H9 (cell line): ENCODE data around the gene C1orf116. TPM values are rescaled to one million over a fixed set of nuclear protein-coding genes. Genes with fewer than 3 reads are reported as not detected.

Experiments used
- DNase-seq: peaks from one replicate; pipeline ENCODE4 v3.0.0-alpha.2; 2017
- H2AFZ ChIP-seq: one replicate; pipeline ENCODE4 v1.6.1; 2013; ENCODE audit warnings: mild to moderate bottlenecking, low read length, control low read depth, moderate library complexity
- H2AK5ac ChIP-seq: 2 replicates; pipeline ENCODE4 v1.6.1; 2013; ENCODE audit warnings: low read length, control low read depth, mixed read lengths; ENCODE audit not compliant: insufficient read length
- H2BK120ac ChIP-seq: one replicate; pipeline ENCODE4 v1.6.1; 2013; ENCODE audit warnings: low read depth, mild to moderate bottlenecking, low read length, control low read depth, inconsistent platforms; ENCODE audit not compliant: poor library complexity, severe bottlenecking
- H2BK12ac ChIP-seq: 2 replicates; pipeline ENCODE4 v1.6.1; 2013; ENCODE audit warnings: low read length, control low read depth, mixed read lengths, low read depth; ENCODE audit not compliant: insufficient read length
- H2BK15ac ChIP-seq: 2 replicates; pipeline ENCODE4 v1.6.1; 2013; ENCODE audit warnings: low read depth, low read length, control low read depth
- H2BK20ac ChIP-seq: one replicate; pipeline ENCODE4 v1.6.1; 2013; ENCODE audit warnings: low read depth, mild to moderate bottlenecking, low read length, control low read depth, inconsistent platforms; ENCODE audit not compliant: poor library complexity, severe bottlenecking
- H2BK5ac ChIP-seq: 2 replicates; pipeline ENCODE4 v1.6.1; 2013; ENCODE audit warnings: low read length, control low read depth, mixed read lengths; ENCODE audit not compliant: insufficient read length
- H3K14ac ChIP-seq: 2 replicates; pipeline ENCODE4 v1.6.1; 2013; ENCODE audit warnings: low read length, control low read depth; ENCODE audit not compliant: insufficient read depth
- H3K18ac ChIP-seq: 2 replicates; pipeline ENCODE4 v1.6.1; 2013; ENCODE audit warnings: low read depth, mild to moderate bottlenecking, mixed read lengths, low read length, control low read depth; ENCODE audit not compliant: insufficient read length
- H3K23ac ChIP-seq: 2 replicates; pipeline ENCODE4 v1.6.1; 2013; ENCODE audit warnings: low read length, control low read depth, mixed read lengths, low read depth; ENCODE audit not compliant: insufficient read length
- H3K23me2 ChIP-seq: 2 replicates; pipeline ENCODE4 v1.6.1; 2013; ENCODE audit warnings: low read depth, mild to moderate bottlenecking, mixed read lengths, low read length, control low read depth; ENCODE audit not compliant: insufficient read length, poor library complexity, severe bottlenecking
- H3K27ac ChIP-seq: 2 replicates; pipeline ENCODE4 v1.5.1; 2013; ENCODE audit warnings: low read length, control low read depth, mixed read lengths, low read depth; ENCODE audit not compliant: insufficient read length
- H3K27me3 ChIP-seq: 2 replicates; pipeline ENCODE4 v1.6.1; 2013; ENCODE audit warnings: low read length, control low read depth, inconsistent platforms; ENCODE audit not compliant: insufficient read depth
- H3K4ac ChIP-seq: 2 replicates; pipeline ENCODE4 v1.6.1; 2013; ENCODE audit warnings: low read depth, mild to moderate bottlenecking, control low read depth, inconsistent platforms, low read length, moderate library complexity
- H3K4me1 ChIP-seq: 2 replicates; pipeline ENCODE4 v1.6.1; 2013; ENCODE audit warnings: low read length, control low read depth, inconsistent platforms; ENCODE audit not compliant: insufficient read depth
- H3K4me2 ChIP-seq: 2 replicates; pipeline ENCODE4 v1.6.1; 2013; ENCODE audit warnings: low read length, control low read depth, mixed read lengths; ENCODE audit not compliant: insufficient read length, insufficient read depth
- H3K56ac ChIP-seq: 2 replicates; pipeline ENCODE4 v1.6.1; 2013; ENCODE audit warnings: low read depth, mild to moderate bottlenecking, mixed read lengths, low read length, control low read depth; ENCODE audit not compliant: insufficient read length
- H3K79me1 ChIP-seq: 2 replicates; pipeline ENCODE4 v1.6.1; 2013; ENCODE audit warnings: low read depth, mild to moderate bottlenecking, moderate library complexity, low read length, control low read depth, inconsistent platforms; ENCODE audit not compliant: insufficient read depth, poor library complexity, severe bottlenecking
- H3K79me2 ChIP-seq: 2 replicates; pipeline ENCODE4 v1.6.1; 2013; ENCODE audit warnings: low read length, control low read depth, inconsistent platforms; ENCODE audit not compliant: insufficient read depth
- H3K9ac ChIP-seq: 2 replicates; pipeline ENCODE4 v1.6.1; 2013; ENCODE audit warnings: low read length, control low read depth, mixed read lengths; ENCODE audit not compliant: insufficient read length; ENCODE audit errors: extremely low read depth
- H3K9me3 ChIP-seq: one replicate; pipeline ENCODE4 v1.6.1; 2013; ENCODE audit warnings: low read depth, low read length, inconsistent platforms; ENCODE audit not compliant: control insufficient read depth
- H3T11ph ChIP-seq: one replicate; pipeline ENCODE4 v1.6.1; 2013; ENCODE audit warnings: mild to moderate bottlenecking, low read length, control low read depth, inconsistent platforms
- H4K20me1 ChIP-seq: one replicate; pipeline ENCODE4 v1.6.1; 2013; ENCODE audit not compliant: control insufficient read depth, insufficient read length, insufficient read depth
- H4K5ac ChIP-seq: 2 replicates; pipeline ENCODE4 v1.6.1; 2013; ENCODE audit warnings: low read depth, mild to moderate bottlenecking, mixed read lengths, low read length, control low read depth; ENCODE audit not compliant: insufficient read length
- H4K8ac ChIP-seq: replicated peaks from 2 replicates; pipeline ENCODE4 v1.6.1; 2013; ENCODE audit warnings: low read length, control low read depth, mixed read lengths, low read depth; ENCODE audit not compliant: insufficient read length
- H4K91ac ChIP-seq: 2 replicates; pipeline ENCODE4 v1.6.1; 2013; ENCODE audit warnings: low read depth, mild to moderate bottlenecking, moderate library complexity, mixed read lengths, low read length, control low read depth; ENCODE audit not compliant: insufficient read length
- H3K27ac Mint-ChIP-seq, 3 experiments: 2 replicates in 2 of 3; 3 replicates in 1 of 3; pipeline ENCODE4 v1.8.0; 2020 to 2021; ENCODE audit warnings: mixed read lengths in 3 of 3, mild to moderate bottlenecking in 1 of 3, moderate library complexity in 1 of 3
- H3K27me3 Mint-ChIP-seq: 2 replicates; pipeline ENCODE4 v1.8.0; 2021; ENCODE audit warnings: low read depth, mild to moderate bottlenecking, moderate library complexity, mixed read lengths
- H3K36me3 Mint-ChIP-seq, 3 experiments: 2 replicates in 2 of 3; 3 replicates in 1 of 3; pipeline ENCODE4 v1.8.0; 2020 to 2021; ENCODE audit warnings: low read depth in 3 of 3, mixed read lengths in 3 of 3; ENCODE audit not compliant: insufficient read depth in 1 of 3
- H3K4me1 Mint-ChIP-seq, 2 experiments: 2 replicates each; pipeline ENCODE4 v1.8.0; 2020; ENCODE audit warnings: mixed read lengths in 2 of 2
- H3K4me3 Mint-ChIP-seq, 2 experiments: 2 replicates in 1 of 2; 3 replicates in 1 of 2; pipeline ENCODE4 v1.8.0; 2020 to 2021; ENCODE audit warnings: mild to moderate bottlenecking in 2 of 2, mixed read lengths in 2 of 2, moderate library complexity in 1 of 2
- H3K9me3 Mint-ChIP-seq, 2 experiments: 2 replicates in 1 of 2; 3 replicates in 1 of 2; pipeline ENCODE4 v1.8.0; 2020; ENCODE audit warnings: mild to moderate bottlenecking in 2 of 2, mixed read lengths in 2 of 2, moderate library complexity in 1 of 2
- CTCF ChIP-seq: fragments of 200-600 bp; sonication (generic); conservative IDR thresholded peaks from 3 replicates; pipeline ENCODE4 v1.8.0; 2021; ENCODE audit warnings: antibody characterized with exemption, mild to moderate bottlenecking
- WGBS: extraction: QIAGEN DNeasy Blood & Tissue Kit; methylation state at CpG from one replicate; pipeline ENCODE4 v1.1.7; 2013; ENCODE audit warnings: missing lambda C conversion rate, low lambda C conversion rate, mixed read lengths; ENCODE audit not compliant: insufficient read length; ENCODE audit errors: extremely low coverage; 5-methylcytosine and 5-hydroxymethylcytosine counted together
- total RNA-seq: library from RNA; stranded (reverse); gene quantifications from 2 replicates; pipeline ENCODE4 v1.2.1, GENCODE V29; 2021

The C1orf116 gene
- total RNA-seq, 1 experiment from 2014 or later, result 0.48 TPM

DNA sequence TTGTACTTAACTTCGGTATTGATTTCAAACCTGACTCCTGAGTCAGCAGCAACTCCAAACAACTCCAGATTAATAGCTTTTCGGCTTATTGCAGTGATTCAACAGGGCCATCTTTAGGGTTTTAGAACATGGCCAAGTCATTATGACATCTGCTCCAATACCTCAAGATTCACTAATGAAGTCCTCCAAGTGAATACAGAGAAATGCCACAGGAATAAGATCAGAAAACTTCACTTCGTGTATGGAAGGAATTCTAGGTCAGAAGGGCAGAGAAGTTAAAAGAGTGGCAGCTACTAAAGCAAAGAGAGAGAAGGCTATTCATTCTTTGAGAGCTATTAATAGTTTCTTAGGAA is 7.6 kb upstream of the C1orf116 start:
- Histone ChIP-seq H4K8ac (no peak overlapping the region), H4K20me1 (no peaks in the 10 kb centered on the region), H3K18ac (no peak overlapping the region), H3K27ac (no peak overlapping the region), H3K23me2 (no peaks in the 10 kb centered on the region), H3K4me2 (no peak overlapping the region), H3K9me3 (no peaks in the 10 kb centered on the region), H3T11ph (no peak overlapping the region), H2BK12ac (no peak overlapping the region), H3K79me2 (no peaks in the 10 kb centered on the region), H3K9ac (no peak overlapping the region), H3K14ac (no peak overlapping the region), H2BK15ac (no peak overlapping the region), H2BK5ac (no peak overlapping the region), H2AFZ (no peak overlapping the region), H3K4ac (no peak overlapping the region), H3K4me1 (no peaks in the 10 kb centered on the region), H3K23ac (no peak overlapping the region), H4K91ac (no peak overlapping the region), H2BK20ac (no peak overlapping the region), H2BK120ac (no peak overlapping the region), H3K56ac (no peak overlapping the region), H3K79me1 (no peaks in the 10 kb centered on the region), H3K27me3 (no peaks in the 10 kb centered on the region), H2AK5ac (no peak overlapping the region), H4K5ac (no peak overlapping the region)
- Mint-ChIP-seq H3K27ac (no peak overlapping the region), H3K36me3 (peaks cover 0 to 4% (median 1%) of the 10 kb centered on the region in 3 experiments; a peak in 2 of 7 replicates), H3K27me3 (no peaks in the 10 kb centered on the region), H3K9me3 (peaks cover 0 to 1% of the 10 kb centered on the region in 2 experiments; a peak in 1 of 5 replicates), H3K4me1 (peaks cover 4% of the 10 kb centered on the region in 2 experiments; a peak in 2 of 4 replicates), H3K4me3 (no peak overlapping the region)
- DNase-seq, result no peak
- TF ChIP-seq CTCF, result no peak
- WGBS, result no CpG with 5 or more reads among the region's 3 CpGs
